Measurements from ENCODE around the gene DUOX1. TPM values are rescaled to one million over a fixed set of nuclear protein-coding genes. Genes with fewer than 3 reads are reported as not detected.
"Not testable (repeated sequence)": the region's sequence is repeated elsewhere in the genome, so short reads cannot be mapped to it uniquely, and the experiment has no call there.

The DUOX1 gene
- total RNA-seq, 1 experiment from 2014 or later = 1.2 TPM

GRCh38 chr15:45101749-45102148 lies 28.0 kb upstream of the DUOX1 start:
- TF ChIP-seq, protein P1, sequence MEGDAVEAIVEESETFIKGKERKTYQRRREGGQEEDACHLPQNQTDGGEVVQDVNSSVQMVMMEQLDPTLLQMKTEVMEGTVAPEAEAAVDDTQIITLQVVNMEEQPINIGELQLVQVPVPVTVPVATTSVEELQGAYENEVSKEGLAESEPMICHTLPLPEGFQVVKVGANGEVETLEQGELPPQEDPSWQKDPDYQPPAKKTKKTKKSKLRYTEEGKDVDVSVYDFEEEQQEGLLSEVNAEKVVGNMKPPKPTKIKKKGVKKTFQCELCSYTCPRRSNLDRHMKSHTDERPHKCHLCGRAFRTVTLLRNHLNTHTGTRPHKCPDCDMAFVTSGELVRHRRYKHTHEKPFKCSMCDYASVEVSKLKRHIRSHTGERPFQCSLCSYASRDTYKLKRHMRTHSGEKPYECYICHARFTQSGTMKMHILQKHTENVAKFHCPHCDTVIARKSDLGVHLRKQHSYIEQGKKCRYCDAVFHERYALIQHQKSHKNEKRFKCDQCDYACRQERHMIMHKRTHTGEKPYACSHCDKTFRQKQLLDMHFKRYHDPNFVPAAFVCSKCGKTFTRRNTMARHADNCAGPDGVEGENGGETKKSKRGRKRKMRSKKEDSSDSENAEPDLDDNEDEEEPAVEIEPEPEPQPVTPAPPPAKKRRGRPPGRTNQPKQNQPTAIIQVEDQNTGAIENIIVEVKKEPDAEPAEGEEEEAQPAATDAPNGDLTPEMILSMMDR (IDR thresholded peaks at IDR 0.05; ENCODE audit: unreplicated experiment) = no peak
- Mint-ChIP-seq H3K4me3 (ENCODE audit: low read depth, unreplicated experiment) (no peak overlapping the region), H3K27me3 (ENCODE audit: unreplicated experiment) (peaks cover 78% of the 10 kb centered on the region), H3K9me3 (ENCODE audit: low read depth, unreplicated experiment) (no peaks in the 10 kb centered on the region), H3K4me1 (ENCODE audit: low read depth, unreplicated experiment) (no peaks in the 10 kb centered on the region), H3K36me3 (ENCODE audit: insufficient read depth, unreplicated experiment) (no peaks in the 10 kb centered on the region), H3K27ac (ENCODE audit: unreplicated experiment) (no peak overlapping the region)
- no TSS peak for BruUV-seq (replicated peaks)
- no peak for DNase-seq
- CTCF ChIA-PET = no interaction called here
- intact Hi-C loops (cut with micrococcal nuclease; ENCODE audit: unreplicated experiment) = no loop called here

DNA sequence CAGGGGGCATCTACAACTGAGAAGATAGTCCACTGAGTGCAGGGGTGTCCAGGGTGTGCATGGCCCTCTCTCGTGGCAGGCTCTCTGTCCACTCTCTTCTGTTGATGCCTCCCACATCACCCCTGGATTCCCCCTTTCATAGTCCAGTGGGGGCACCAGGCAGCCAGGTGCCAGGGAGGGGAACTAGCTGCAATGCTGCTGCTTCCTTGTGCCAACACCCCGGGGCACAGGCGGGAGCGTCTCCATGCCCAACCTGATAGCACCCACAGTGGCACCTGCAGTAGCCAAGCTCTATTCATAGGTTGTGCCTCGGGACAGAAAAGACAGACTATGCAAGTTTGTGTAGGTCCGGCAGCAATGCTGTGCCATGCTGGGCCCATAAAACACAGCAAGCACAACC lies 27.6 kb upstream of the DUOX1 start:
- CTCF ChIA-PET = no interaction called here
- Mint-ChIP-seq H3K27ac (ENCODE audit: unreplicated experiment) (no peak overlapping the region), H3K27me3 (ENCODE audit: unreplicated experiment) (peaks cover 83% of the 10 kb centered on the region), H3K36me3 (ENCODE audit: insufficient read depth, unreplicated experiment) (no peaks in the 10 kb centered on the region), H3K4me3 (ENCODE audit: low read depth, unreplicated experiment) (no peak overlapping the region), H3K9me3 (ENCODE audit: low read depth, unreplicated experiment) (no peaks in the 10 kb centered on the region), H3K4me1 (ENCODE audit: low read depth, unreplicated experiment) (no peaks in the 10 kb centered on the region)
- BruUV-seq (replicated peaks) = no TSS peak
- TF ChIP-seq, protein P1 (IDR thresholded peaks at IDR 0.05; ENCODE audit: unreplicated experiment) = no peak
- no peak for DNase-seq
- intact Hi-C loops (cut with micrococcal nuclease; ENCODE audit: unreplicated experiment) = no loop called here

- H3K4me1 Mint-ChIP-seq (ENCODE audit: low read depth, unreplicated experiment); intact Hi-C loops (cut with micrococcal nuclease; ENCODE audit: unreplicated experiment); CTCF ChIA-PET; DNase-seq; H3K4me3 Mint-ChIP-seq (ENCODE audit: low read depth, unreplicated experiment); H3K36me3 Mint-ChIP-seq (ENCODE audit: insufficient read depth, unreplicated experiment); H3K9me3 Mint-ChIP-seq (ENCODE audit: low read depth, unreplicated experiment); H3K27ac Mint-ChIP-seq (ENCODE audit: unreplicated experiment); BruUV-seq (replicated peaks): not testable (repeated sequence)
- H3K27me3 Mint-ChIP-seq (ENCODE audit: unreplicated experiment) = peaks cover 86% of the 10 kb centered on the region
Observed at GRCh38 chr15:45104170-45104569, 25.6 kb upstream of the DUOX1 start.

DNA sequence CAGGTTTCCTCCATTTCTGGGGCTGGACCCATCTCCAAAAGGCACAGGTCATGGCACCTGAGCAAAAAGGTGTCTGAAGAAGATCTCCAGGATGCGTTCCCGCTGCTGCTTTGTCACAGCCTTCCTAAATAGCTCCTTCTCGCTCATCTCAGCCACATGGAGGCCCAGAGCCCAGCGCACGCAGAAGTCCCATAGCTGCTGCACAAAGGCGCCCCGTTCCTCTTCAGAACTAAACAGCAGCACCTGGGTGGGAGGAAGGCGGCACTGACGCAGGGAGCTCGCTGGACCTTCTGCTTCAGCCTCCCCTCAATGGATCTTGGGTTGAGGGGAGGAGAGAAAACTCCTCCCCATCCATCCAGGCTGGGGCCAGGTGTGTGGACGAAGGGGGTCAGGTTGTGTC lies 24.2 kb upstream of the DUOX1 start:
- Mint-ChIP-seq H3K4me3 (ENCODE audit: low read depth, unreplicated experiment) (no peak overlapping the region), H3K9me3 (ENCODE audit: low read depth, unreplicated experiment) (no peaks in the 10 kb centered on the region), H3K4me1 (ENCODE audit: low read depth, unreplicated experiment) (no peaks in the 10 kb centered on the region), H3K27ac (ENCODE audit: unreplicated experiment) (no peak overlapping the region), H3K27me3 (ENCODE audit: unreplicated experiment) (peaks cover 86% of the 10 kb centered on the region), H3K36me3 (ENCODE audit: insufficient read depth, unreplicated experiment) (no peaks in the 10 kb centered on the region)
- BruUV-seq (replicated peaks) = no TSS peak
- intact Hi-C loops (cut with micrococcal nuclease; ENCODE audit: unreplicated experiment) = no loop called here
- TF ChIP-seq, protein P1 (IDR thresholded peaks at IDR 0.05; ENCODE audit: unreplicated experiment) = no peak
- CTCF ChIA-PET = interaction anchor here (1.6 kb wide), 1 partner anchor 12 kb away, joined by 6 read pairs; no protein-coding TSS in a partner anchor
- no peak for DNase-seq

GRCh38 chr15:45106002-45106790 lies 23.6 kb upstream of the DUOX1 start:
- no peaks in the 10 kb centered on the region for H3K36me3 Mint-ChIP-seq (ENCODE audit: insufficient read depth, unreplicated experiment)
- H3K4me3 Mint-ChIP-seq (ENCODE audit: low read depth, unreplicated experiment) = no peak overlapping the region
- no TSS peak for BruUV-seq (replicated peaks)
- H3K27me3 Mint-ChIP-seq (ENCODE audit: unreplicated experiment) = peaks cover 81% of the 10 kb centered on the region
- H3K4me1 Mint-ChIP-seq (ENCODE audit: low read depth, unreplicated experiment) = no peaks in the 10 kb centered on the region
- H3K9me3 Mint-ChIP-seq (ENCODE audit: low read depth, unreplicated experiment) = no peaks in the 10 kb centered on the region
- intact Hi-C loops (cut with micrococcal nuclease; ENCODE audit: unreplicated experiment) = no loop called here
- CTCF ChIA-PET = interaction anchor here (1.6 kb wide), 1 partner anchor 12 kb away, joined by 6 read pairs; no protein-coding TSS in a partner anchor
- no peak overlapping the region for H3K27ac Mint-ChIP-seq (ENCODE audit: unreplicated experiment)
- no peak for DNase-seq
- TF ChIP-seq, protein P1 (IDR thresholded peaks at IDR 0.05; ENCODE audit: unreplicated experiment) = no peak

Data from Calu3 (cell line).